ENCODE results near the gene SH3BP5L. TPM values are rescaled to one million over a fixed set of nuclear protein-coding genes. Genes with fewer than 3 reads are reported as not detected.

The SH3BP5L gene
- total and polyA plus RNA-seq, 2 of the 13 experiments (the other 11 are each of a cell fraction or from before 2014, with no cell fraction given), result 10.3 to 14.9 TPM

GRCh38 chr1:248841702-248842395 lies 16.1 kb upstream of the SH3BP5L start:
- FAIRE-seq, result peak; percentile 80
- H3K27me3 ChIP-seq (ENCODE audit: control insufficient read depth in 1 of 2, insufficient read depth in 2 of 2, low read length in 2 of 2), result no peaks in the 10 kb centered on the region; a peak in 1 of 5 replicates
- H3K36me3 ChIP-seq (replicated peaks in 1 of 2; ENCODE audit: control insufficient read depth in 1 of 2, insufficient read depth in 2 of 2, low read length in 2 of 2), result peaks cover 13 to 30% of the 10 kb centered on the region in 2 experiments
- no peak overlapping the region for H2AFZ ChIP-seq (ENCODE audit: low read length)
- BruUV-seq (replicated peaks), result no TSS peak
- in situ Hi-C loops (cut with HindIII; ENCODE audit: extremely low pct_ligation_motif_present, low pct_unique_long_range_greater_than_20kb), result no loop called here
- no peak overlapping the region for H3K9ac ChIP-seq (ENCODE audit: insufficient read depth, low read depth, low read length)
- no peak overlapping the region for H3K27ac ChIP-seq (ENCODE audit: extremely low read length, insufficient read depth, low read length)
- CTCF ChIA-PET (ENCODE audit: low intra/inter-chr PET ratio, low total read pairs), result interaction anchor here (1.1 kb wide), 1 partner anchor 16 kb away, joined by 3 read pairs; no protein-coding TSS in a partner anchor
- peaks cover 30% of the 10 kb centered on the region for H3K79me2 ChIP-seq (ENCODE audit: insufficient read depth, low read length)
- H4K20me1 ChIP-seq (ENCODE audit: insufficient read depth, low read length), result 0 out of 2 replicates have a peak, but pooled peaks cover 2% of the 10 kb centered on the region
- ATAC-seq, result no peak
- POLR2A ChIA-PET, result interaction anchor here (0.9 to 1.6 kb wide), 2 partner anchors 17 to 31 kb away, joined by 3 to 11 read pairs; partner anchors contain the start of gene ZNF692
- 71% methylated on average over 12 of the region's 12 CpGs for WGBS (ENCODE audit: low lambda C conversion rate)
- intact Hi-C loops (cut with micrococcal nuclease; ENCODE audit: unreplicated experiment), result no loop called here
- H3K4me2 ChIP-seq (ENCODE audit: low read depth, low read length), result no peak overlapping the region
- no peak overlapping the region for H3K4me3 ChIP-seq (replicated peaks in 1 of 3; ENCODE audit: insufficient read depth in 1 of 3, low read depth in 2 of 3, low read length in 3 of 3)
- DNase-seq (ENCODE audit: low spot score), result peak; percentile 42
- H3K9me3 ChIP-seq (ENCODE audit: low read length), result no peaks in the 10 kb centered on the region
- H3K4me1 ChIP-seq (ENCODE audit: insufficient read depth, low read length), result peaks cover 43% of the 10 kb centered on the region
- TF ChIP-seq DNMT3B (CRISPR knock-in tag; conservative IDR thresholded peaks at IDR 0.05), result no peak
- 0 out of 2 replicates have a peak, but pooled peaks have one; percentile 22 for TF ChIP-seq HOXA3 (CRISPR knock-in tag; IDR thresholded peaks at IDR 0.05)
- TF ChIP-seq ZNF782 (CRISPR knock-in tag; IDR thresholded peaks at IDR 0.05; ENCODE audit: borderline replicate concordance), result no peak
- TF ChIP-seq ZBTB38 (CRISPR knock-in tag; IDR thresholded peaks at IDR 0.05), result peak; percentile 43; the same call in 1 of the 2 replicates
- peak; percentile 9 for TF ChIP-seq TEAD3 (CRISPR knock-in tag; optimal IDR thresholded peaks at IDR 0.05; ENCODE audit: borderline replicate concordance)
- TF ChIP-seq, protein P1, sequence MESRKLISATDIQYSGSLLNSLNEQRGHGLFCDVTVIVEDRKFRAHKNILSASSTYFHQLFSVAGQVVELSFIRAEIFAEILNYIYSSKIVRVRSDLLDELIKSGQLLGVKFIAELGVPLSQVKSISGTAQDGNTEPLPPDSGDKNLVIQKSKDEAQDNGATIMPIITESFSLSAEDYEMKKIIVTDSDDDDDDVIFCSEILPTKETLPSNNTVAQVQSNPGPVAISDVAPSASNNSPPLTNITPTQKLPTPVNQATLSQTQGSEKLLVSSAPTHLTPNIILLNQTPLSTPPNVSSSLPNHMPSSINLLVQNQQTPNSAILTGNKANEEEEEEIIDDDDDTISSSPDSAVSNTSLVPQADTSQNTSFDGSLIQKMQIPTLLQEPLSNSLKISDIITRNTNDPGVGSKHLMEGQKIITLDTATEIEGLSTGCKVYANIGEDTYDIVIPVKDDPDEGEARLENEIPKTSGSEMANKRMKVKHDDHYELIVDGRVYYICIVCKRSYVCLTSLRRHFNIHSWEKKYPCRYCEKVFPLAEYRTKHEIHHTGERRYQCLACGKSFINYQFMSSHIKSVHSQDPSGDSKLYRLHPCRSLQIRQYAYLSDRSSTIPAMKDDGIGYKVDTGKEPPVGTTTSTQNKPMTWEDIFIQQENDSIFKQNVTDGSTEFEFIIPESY (CRISPR knock-in tag; IDR thresholded peaks at IDR 0.05), result peak; percentile 97
- TF ChIP-seq SMC3 (IDR thresholded peaks at IDR 0.05; ENCODE audit: low read length), result peak; percentile 36; the same call in 1 of the 2 replicates
- no peak for TF ChIP-seq ZNF557 (CRISPR knock-in tag; IDR thresholded peaks at IDR 0.05)
- TF ChIP-seq MYPOP (CRISPR knock-in tag; IDR thresholded peaks at IDR 0.05), result peak; percentile 19; the same call in 1 of the 2 replicates
- 0 out of 2 replicates have a peak, but pooled peaks have one; percentile 38 for TF ChIP-seq ZNF691 (CRISPR knock-in tag; IDR thresholded peaks at IDR 0.05; ENCODE audit: borderline replicate concordance, low read depth)
- peak; percentile 26; the same call in 1 of the 2 replicates for TF ChIP-seq HDAC2 (CRISPR knock-in tag; IDR thresholded peaks at IDR 0.05)
- peak; percentile 71 for TF ChIP-seq STAG1 (CRISPR knock-in tag; IDR thresholded peaks at IDR 0.05)
- peak; percentile 73 for TF ChIP-seq CTCF (CRISPR knock-in tag; IDR thresholded peaks at IDR 0.05)
- no peak for TF ChIP-seq ATF5 (CRISPR knock-in tag; IDR thresholded peaks at IDR 0.05; ENCODE audit: low read depth)
- TF ChIP-seq RAD21 (CRISPR knock-in tag; IDR thresholded peaks at IDR 0.05), result peak; percentile 75
- TF ChIP-seq SOX6 (IDR thresholded peaks at IDR 0.05), result no peak
- no peak for TF ChIP-seq SOX6 (CRISPR knock-in tag; IDR thresholded peaks at IDR 0.05)
